ENCODE data around the gene TCP11.

GRCh38 chr6:35166520-35166919, 25.4 kb upstream of the TCP11 start:
- TF ChIP-seq CTCF (IDR thresholded peaks at IDR 0.05) (no peak), POLR2A (IDR thresholded peaks at IDR 0.05) (no peak)
